Activated CD4-positive, alpha-beta memory T cell treated with anti-CD3 and anti-CD28 coated beads for 36 hours (primary cell): ENCODE data around the gene TUBA8. TPM values are rescaled to one million over a fixed set of nuclear protein-coding genes. Genes with fewer than 3 reads are reported as not detected.
"Not testable (repeated sequence)": the region's sequence is repeated elsewhere in the genome, so short reads cannot be mapped to it uniquely, and the experiment has no call there.

Source experiments
- CTCF ChIA-PET: fragments of 350-600 bp; sonication (Branson Sonifier 250); formaldehyde crosslinking; loops from one replicate; lab custom pipeline; 2021; ENCODE audit warnings: antibody characterized with exemption, inconsistent platforms; lab: Charles Lee
- POLR2A ChIA-PET: fragments of 350-600 bp; sonication (Branson Sonifier 250); formaldehyde crosslinking; loops from one replicate; lab custom pipeline; 2021; ENCODE audit warnings: antibody characterized with exemption; lab: Charles Lee
- DNase-seq: peaks from one replicate; pipeline ENCODE4 v3.0.0-alpha.2; 2020
- H3K27ac Mint-ChIP-seq: one replicate; pipeline ENCODE4 v1.8.0; 2021; ENCODE audit warnings: mixed read lengths
- H3K27me3 Mint-ChIP-seq: one replicate; pipeline ENCODE4 v1.8.0; 2021; ENCODE audit warnings: mixed read lengths
- H3K36me3 Mint-ChIP-seq: one replicate; pipeline ENCODE4 v1.8.0; 2021; ENCODE audit warnings: mixed read lengths
- H3K4me1 Mint-ChIP-seq: one replicate; pipeline ENCODE4 v1.8.0; 2021; ENCODE audit warnings: low read depth, mixed read lengths
- H3K4me3 Mint-ChIP-seq: one replicate; pipeline ENCODE4 v1.8.0; 2021; ENCODE audit warnings: mild to moderate bottlenecking, mixed read lengths
- H3K9me3 Mint-ChIP-seq: one replicate; pipeline ENCODE4 v1.8.0; 2021; ENCODE audit warnings: mixed read lengths
- intact Hi-C: fragments of 100-400 bp; cut with micrococcal nuclease; formaldehyde crosslinking; loops from one replicate; pipeline ENCODE4 v1.15.1; 2023
- total RNA-seq, 2 experiments: library from RNA; stranded (reverse); gene quantifications; one replicate each; pipeline ENCODE4 v1.2.3, GENCODE V29; 2021

Gene TUBA8
- total RNA-seq, 2 experiments from 2014 or later, result 3.3 to 4.3 TPM

GRCh38 chr22:18165356-18165755 is 54.7 kb downstream of the TUBA8 start:
- H3K4me3 Mint-ChIP-seq, POLR2A ChIA-PET, H3K36me3 Mint-ChIP-seq, H3K27me3 Mint-ChIP-seq, H3K9me3 Mint-ChIP-seq, CTCF ChIA-PET, H3K27ac Mint-ChIP-seq, DNase-seq, intact Hi-C loops, H3K4me1 Mint-ChIP-seq: not testable (repeated sequence)

GRCh38 chr22:18170284-18170683 is 59.7 kb downstream of the TUBA8 start:
- CTCF ChIA-PET, H3K9me3 Mint-ChIP-seq, H3K36me3 Mint-ChIP-seq, H3K27ac Mint-ChIP-seq, POLR2A ChIA-PET, DNase-seq, H3K4me3 Mint-ChIP-seq, H3K27me3 Mint-ChIP-seq, H3K4me1 Mint-ChIP-seq, intact Hi-C loops: not testable (repeated sequence)

GRCh38 chr22:18172203-18172602 is 61.6 kb downstream of the TUBA8 start:
- H3K4me1 Mint-ChIP-seq, POLR2A ChIA-PET, H3K27ac Mint-ChIP-seq, H3K36me3 Mint-ChIP-seq, CTCF ChIA-PET, DNase-seq, H3K4me3 Mint-ChIP-seq, H3K27me3 Mint-ChIP-seq, intact Hi-C loops, H3K9me3 Mint-ChIP-seq: not testable (repeated sequence)

- DNase-seq, POLR2A ChIA-PET, H3K27me3 Mint-ChIP-seq, H3K27ac Mint-ChIP-seq, H3K9me3 Mint-ChIP-seq, H3K4me1 Mint-ChIP-seq, H3K36me3 Mint-ChIP-seq, H3K4me3 Mint-ChIP-seq, intact Hi-C loops, CTCF ChIA-PET: not testable (repeated sequence)
Measured at GRCh38 chr22:18172776-18173175, 62.2 kb downstream of the TUBA8 start.

- H3K9me3 Mint-ChIP-seq, H3K27ac Mint-ChIP-seq, H3K4me3 Mint-ChIP-seq, H3K4me1 Mint-ChIP-seq, H3K36me3 Mint-ChIP-seq, POLR2A ChIA-PET, DNase-seq, H3K27me3 Mint-ChIP-seq, CTCF ChIA-PET, intact Hi-C loops: not testable (repeated sequence)
Measured at GRCh38 chr22:18173441-18173840, 62.8 kb downstream of the TUBA8 start.

Other genes with a start within 250 kb of the TUBA8 start
- 10 to 100 TPM; 29.7 to 37.2 TPM for gene MICAL3, start 86.2 kb upstream of the TUBA8 start, total RNA-seq
- gene PEX26, start 32.8 kb upstream of the TUBA8 start, total RNA-seq, result 10 to 100 TPM; 56.3 to 56.8 TPM
- gene USP18, start 39.4 kb downstream of the TUBA8 start, total RNA-seq, result 10 to 100 TPM; 13.5 to 13.6 TPM